DMS153 treated with DMSO at 0.1 percent for 48 hours (cell line): Measurements from ENCODE around the gene UBR3.
"Not testable (repeated sequence)": the region's sequence is repeated elsewhere in the genome, so short reads cannot be mapped to it uniquely, and the experiment has no call there.

Experiments
- DNase-seq: peaks from one replicate; lab custom pipeline; 2025; ENCODE audit not compliant: unreplicated experiment; lab: John Stamatoyannopoulos, UW

The UBR3 gene

GRCh38 chr2:169827272-169828140 is at the start of gene UBR3:
Gene UBR3 (plus strand): TSS chr2:169827454. CDS start chr2:169827508, 54 bp downstream.
- peak; percentile 79 for DNase-seq

GRCh38 chr2:169778446-169778845 is 48.8 kb upstream of the UBR3 start:
- DNase-seq = no peak

- DNase-seq = no peak
These were observed 45.8 kb upstream of the UBR3 start for GRCh38 chr2:169781249-169782013.

- DNase-seq = no peak
These were observed 44.7 kb upstream of the UBR3 start for GRCh38 chr2:169782513-169782912.

- no peak for DNase-seq
These were observed 36.7 kb upstream of the UBR3 start for GRCh38 chr2:169790581-169790980.

GRCh38 chr2:169795181-169795580 is 32.1 kb upstream of the UBR3 start:
- no peak for DNase-seq

GRCh38 chr2:169796441-169796840 is 30.8 kb upstream of the UBR3 start:
- DNase-seq = no peak

- DNase-seq = no peak
These were observed 29.7 kb upstream of the UBR3 start for GRCh38 chr2:169797601-169798000.

- no peak for DNase-seq
These were observed 28.9 kb upstream of the UBR3 start for GRCh38 chr2:169798397-169798717.

GRCh38 chr2:169798718-169799592 is 28.3 kb upstream of the UBR3 start, which contains the start of gene SSB:
Gene SSB (plus strand): TSS chr2:169798871. CDS start chr2:169800961, 2,090 bp downstream.
- peak; percentile 83 for DNase-seq

- DNase-seq = no peak
These were observed 23.8 kb upstream of the UBR3 start for GRCh38 chr2:169803480-169803879.

GRCh38 chr2:169806586-169806985 is 20.7 kb upstream of the UBR3 start:
- DNase-seq = no peak

GRCh38 chr2:169808221-169808620 is 19.0 kb upstream of the UBR3 start:
- no peak for DNase-seq

GRCh38 chr2:169815849-169816248 is 11.4 kb upstream of the UBR3 start:
- no peak for DNase-seq

- DNase-seq = not testable (repeated sequence)
These were observed 10.3 kb upstream of the UBR3 start for GRCh38 chr2:169816961-169817360.

- DNase-seq = not testable (repeated sequence)
These were observed 9.9 kb upstream of the UBR3 start for GRCh38 chr2:169817369-169817768.

- no peak for DNase-seq
These were observed 9.0 kb upstream of the UBR3 start for GRCh38 chr2:169818241-169818640.

GRCh38 chr2:169819106-169819505 is 8.1 kb upstream of the UBR3 start:
- no peak for DNase-seq

- DNase-seq = not testable (repeated sequence)
These were observed 7.2 kb upstream of the UBR3 start for GRCh38 chr2:169820101-169820500.

GRCh38 chr2:169822036-169822435 is 5.2 kb upstream of the UBR3 start:
- DNase-seq = no peak

GRCh38 chr2:169822785-169823392 is 4.4 kb upstream of the UBR3 start:
- DNase-seq = no peak
